ENCODE measurements around the gene NDUFB8.

- TF ChIP-seq CTCF (IDR thresholded peaks at IDR 0.05) (no peak), POLR2A (IDR thresholded peaks at IDR 0.05) (no peak)
Measured at GRCh38 chr10:100487529-100487928, 42.1 kb downstream of the NDUFB8 start.

Measured in esophagus squamous epithelium (tissue), 4 donors.